HG02763 (cell line): ENCODE data around the gene RBMS1.
"Not testable (repeated sequence)": the region's sequence is repeated elsewhere in the genome, so short reads cannot be mapped to it uniquely, and the experiment has no call there.

ENCODE experiments used
- ATAC-seq: cut with Tn5 transposase; IDR thresholded peaks from one replicate; pipeline ENCODE4 v1.9.1; 2021; ENCODE audit warnings: mild to moderate bottlenecking, moderate library complexity; ENCODE audit not compliant: unreplicated experiment

RBMS1 gene

DNA sequence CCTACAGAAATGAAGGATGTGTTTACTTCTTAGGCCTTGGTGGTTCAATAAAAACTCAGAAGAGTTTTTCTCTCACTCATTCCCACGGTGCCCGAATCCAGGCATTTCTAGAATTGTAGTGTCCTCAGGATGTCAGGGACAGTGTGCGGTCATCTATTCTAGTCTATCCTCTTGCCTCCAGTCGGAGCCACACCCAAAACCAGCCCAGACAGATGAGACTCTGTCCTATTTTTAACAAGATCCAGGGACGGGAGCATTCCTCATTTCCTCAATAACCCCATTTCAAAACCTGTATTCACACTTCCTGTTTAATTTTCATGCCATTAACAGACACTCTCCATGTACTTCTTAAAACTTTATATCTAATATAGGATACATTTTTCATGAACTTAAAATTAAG, 11.6 kb upstream of the RBMS1 start:
- no peak for ATAC-seq

GRCh38 chr2:160502478-160502877, 8.9 kb upstream of the RBMS1 start:
- ATAC-seq: no peak

DNA sequence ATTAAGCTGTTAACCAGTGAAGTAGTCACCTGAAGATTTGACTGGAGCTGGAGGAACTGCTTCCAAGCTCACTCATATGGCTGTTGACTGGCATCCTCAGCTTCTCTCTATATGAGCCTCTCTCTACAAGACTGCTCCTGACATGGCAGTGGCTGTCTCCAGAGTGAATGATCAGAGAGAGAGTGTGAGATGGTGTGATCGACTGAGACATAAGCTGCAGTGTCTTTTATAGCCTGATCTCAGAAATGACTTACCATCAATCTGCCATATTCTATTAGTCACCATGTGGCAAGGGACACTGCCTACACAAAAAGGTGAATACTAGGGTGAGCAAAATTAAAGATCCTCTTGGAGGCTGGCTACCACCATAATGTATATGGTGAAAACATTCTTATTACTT, 7.8 kb upstream of the RBMS1 start:
- no peak for ATAC-seq

GRCh38 chr2:160499865-160500264, 6.3 kb upstream of the RBMS1 start:
- ATAC-seq: no peak

- no peak for ATAC-seq
Measured at GRCh38 chr2:160498137-160498536, 4.5 kb upstream of the RBMS1 start.

- no peak for ATAC-seq
Measured at GRCh38 chr2:160494201-160494644, 616 bp upstream of the RBMS1 start.

- no peak for ATAC-seq
Measured at GRCh38 chr2:160492401-160493226, 993 bp downstream of the RBMS1 start.

DNA sequence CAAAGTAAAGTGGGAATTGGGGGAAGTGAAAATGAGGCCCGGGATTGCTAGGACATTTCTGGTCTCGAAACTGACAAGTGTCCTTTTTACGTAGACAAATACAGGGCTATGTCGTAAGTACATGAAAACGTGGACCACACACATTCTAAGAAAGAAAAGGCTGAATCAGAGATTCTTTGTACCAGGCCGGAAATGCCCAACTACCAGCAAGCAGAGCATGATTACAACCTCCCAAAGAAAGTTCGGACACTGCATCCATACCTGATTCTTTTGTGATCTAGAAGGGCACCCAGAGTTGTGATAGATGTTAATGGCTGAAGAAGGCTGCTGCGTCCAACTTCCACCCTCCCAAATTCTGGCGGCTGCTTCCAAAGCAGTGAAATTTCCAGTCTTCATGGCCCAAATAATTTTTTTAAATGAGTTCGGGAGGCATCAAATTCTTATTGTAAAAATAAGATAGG, 1.7 kb downstream of the RBMS1 start:
- no peak for ATAC-seq

DNA sequence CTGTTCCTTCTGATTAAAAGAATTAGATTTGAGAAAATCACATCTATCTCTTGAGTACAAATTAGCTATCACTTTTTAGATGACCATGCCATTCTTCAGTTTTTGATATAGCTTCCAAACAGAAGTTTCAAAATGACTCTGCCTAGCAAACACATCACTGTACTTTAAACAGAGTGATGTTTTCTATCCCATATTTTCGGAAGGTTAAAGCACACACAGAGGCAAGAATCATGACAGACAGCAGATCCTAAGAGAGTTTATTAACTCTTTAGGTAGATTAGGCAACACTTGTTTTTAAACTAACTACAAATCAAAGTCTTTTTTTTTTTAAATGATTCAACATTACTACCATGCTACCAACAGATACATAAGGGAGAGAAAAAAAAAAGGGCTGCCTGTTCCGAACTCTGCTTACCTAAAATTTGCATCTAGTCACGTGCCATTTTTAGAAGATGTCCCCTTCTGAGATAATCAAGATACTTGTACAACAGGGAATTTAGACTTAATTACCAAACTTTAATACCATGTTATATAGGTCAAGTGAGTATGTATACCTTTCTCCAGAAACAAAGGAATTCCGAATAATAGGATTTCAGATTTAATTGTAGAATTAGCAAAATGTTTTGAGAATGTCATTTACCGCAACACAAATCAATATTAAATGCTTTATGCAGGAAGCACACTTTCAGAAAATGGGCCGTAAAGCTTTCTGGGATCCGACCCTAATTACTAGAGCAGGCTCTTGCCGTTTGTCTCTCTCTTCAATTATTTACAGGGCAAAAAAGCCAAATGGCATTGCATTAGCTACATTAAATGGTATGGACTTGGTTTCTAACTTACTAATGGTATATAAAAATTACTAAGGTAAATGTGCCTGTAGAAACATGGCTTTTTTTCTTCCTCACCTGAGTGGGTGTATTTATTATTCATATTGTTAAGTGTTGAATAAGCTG, 2.6 kb downstream of the RBMS1 start:
- ATAC-seq: no peak

DNA sequence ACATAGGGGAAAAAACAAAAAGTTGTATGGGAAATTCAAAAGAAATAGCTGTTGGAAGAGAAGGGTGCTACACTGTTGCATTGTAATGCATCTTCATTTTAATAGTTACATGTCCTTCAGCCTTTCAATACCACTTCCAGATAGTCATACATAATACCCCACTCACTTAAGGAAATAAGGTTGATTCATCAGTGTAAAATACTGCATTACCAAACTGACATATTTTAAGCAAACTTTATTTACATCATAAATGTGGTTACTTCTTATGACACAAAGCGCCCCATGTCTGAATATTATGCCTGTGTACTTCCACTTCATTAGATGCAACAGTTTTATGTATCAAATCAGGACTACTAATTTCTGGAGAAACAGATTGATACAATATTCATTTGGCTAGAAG, 4.5 kb downstream of the RBMS1 start:
- ATAC-seq: no peak

GRCh38 chr2:160488289-160488688, 5.3 kb downstream of the RBMS1 start:
- ATAC-seq: not testable (repeated sequence)

- ATAC-seq: no peak
Measured at GRCh38 chr2:160486341-160486740, 7.3 kb downstream of the RBMS1 start.

DNA sequence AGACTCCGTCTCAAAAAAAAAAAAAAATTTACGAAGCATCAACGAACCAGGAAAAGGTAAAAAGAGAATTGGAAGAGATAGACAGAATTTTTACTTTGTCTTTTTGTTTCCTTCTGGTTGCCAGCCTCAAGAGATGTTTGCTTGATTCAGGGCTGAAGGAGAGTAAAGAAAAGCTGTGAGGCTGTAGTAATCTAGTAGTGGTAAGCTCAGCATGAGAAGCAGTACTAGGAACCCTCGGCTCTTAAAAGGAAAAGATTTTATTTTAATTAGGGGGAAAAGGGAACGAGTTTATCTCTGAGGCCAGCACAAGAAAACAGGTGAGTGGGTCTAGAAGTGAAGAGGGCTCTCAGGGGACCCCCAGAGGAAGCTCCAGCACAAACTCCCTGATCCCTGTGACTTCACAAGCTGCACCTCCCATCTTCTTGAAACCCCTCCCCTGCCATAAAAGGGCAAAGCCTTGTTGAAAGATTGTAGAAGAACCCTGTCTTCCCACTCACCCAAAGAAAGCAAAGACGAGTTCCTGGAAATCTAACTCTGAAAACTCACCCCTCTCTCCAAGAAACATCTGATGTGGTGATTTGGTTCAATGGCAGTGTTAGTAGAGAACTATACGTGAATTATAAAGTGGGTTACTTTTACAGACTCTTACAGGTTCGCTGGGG, 8.6 kb downstream of the RBMS1 start:
- ATAC-seq: no peak

DNA sequence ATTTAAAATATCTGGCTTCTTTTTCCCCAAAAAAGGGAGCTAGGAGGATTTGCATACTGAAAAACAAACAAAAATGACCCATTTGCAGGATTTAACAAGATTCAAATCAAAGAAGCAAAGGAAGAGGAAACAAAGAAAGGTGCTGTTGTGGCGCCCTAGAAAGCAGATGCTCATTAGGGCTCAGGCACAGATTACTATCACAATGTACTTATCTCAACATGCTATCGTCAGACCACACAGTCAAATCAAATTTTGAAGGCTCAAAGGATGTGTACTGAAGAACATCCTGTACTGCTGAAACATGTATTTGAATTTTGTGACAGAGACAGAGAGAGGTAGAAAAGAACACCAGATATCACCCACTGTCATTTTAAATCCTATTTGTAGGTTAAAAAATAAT, 10.9 kb downstream of the RBMS1 start:
- ATAC-seq: no peak

- no peak for ATAC-seq
Measured at GRCh38 chr2:160479269-160479668, 14.3 kb downstream of the RBMS1 start.

DNA sequence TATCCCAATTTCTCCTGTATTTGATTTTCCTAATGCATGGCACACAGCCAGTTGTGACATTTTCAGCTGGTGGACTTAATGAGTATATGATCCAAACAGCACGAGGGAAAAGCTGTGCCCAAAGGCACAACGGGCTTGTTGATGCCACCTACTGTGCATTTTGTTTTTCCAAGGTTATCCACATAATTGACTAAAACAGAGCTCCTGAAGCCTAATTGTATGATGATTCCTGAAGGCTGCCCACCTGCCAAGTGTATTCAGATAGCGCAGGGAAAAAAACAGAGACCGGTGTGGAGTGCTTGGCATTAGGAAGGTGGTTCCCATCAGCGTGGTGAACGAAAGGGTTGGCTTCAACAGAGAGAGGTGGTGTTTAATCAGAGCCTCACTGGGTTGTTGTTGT, 14.9 kb downstream of the RBMS1 start:
- no peak for ATAC-seq

- no peak for ATAC-seq
Measured at GRCh38 chr2:160477032-160477431, 16.6 kb downstream of the RBMS1 start.

DNA sequence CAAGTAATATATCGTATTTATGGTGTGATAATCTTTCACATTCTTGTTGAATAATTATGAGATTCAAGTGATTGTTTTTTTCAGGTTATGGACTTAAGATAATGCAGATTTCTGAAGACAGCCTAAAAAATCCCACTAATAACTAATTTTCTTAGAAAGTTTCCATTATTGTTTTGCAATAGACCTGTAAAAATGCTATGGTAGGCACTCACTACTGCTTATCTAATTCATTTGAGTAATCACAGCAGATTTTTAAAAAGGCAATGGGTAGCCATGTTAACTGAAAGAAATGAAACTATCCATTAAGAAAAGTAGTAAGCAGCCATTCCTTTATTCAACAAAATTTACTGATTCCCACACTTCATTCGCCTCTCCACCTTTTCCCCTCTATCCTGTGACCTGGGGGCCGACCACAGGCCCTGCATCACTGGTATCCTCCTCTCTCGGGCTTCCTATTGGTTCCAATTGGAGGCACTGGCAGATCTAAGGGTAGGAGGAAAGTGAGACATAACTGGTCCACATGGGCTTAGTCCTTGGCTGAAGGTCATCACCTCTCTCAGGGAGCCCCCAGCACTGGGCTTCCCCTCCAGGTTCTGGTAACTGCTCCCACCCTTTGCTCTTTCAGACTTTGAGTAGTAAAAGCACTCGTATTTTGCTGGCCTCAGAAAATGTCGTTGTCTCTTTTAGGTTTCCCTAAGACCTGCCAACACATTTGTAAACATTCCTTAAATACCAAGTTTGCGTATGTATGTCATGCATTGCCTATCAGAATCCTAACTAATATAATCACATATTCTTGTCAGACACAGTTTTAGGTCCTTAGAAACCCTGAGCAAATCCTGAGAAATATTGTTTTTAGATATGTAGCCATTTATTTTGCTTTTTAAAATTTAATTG, 18.5 kb downstream of the RBMS1 start:
- ATAC-seq: no peak

DNA sequence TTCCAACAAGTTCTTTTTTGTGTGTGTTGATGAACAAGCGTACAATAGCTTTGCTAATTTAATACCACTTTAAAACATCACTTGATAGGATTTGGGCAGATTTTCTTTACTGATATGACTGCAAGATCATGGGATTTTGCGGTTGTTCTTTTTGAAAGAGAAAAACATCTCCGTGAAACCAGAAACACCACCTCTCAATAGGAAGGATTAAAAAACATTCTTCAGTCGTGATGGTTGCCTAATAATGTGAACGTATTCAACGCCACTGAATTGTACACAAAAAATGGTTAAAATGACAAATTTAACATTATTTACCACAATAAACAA, 19.3 kb downstream of the RBMS1 start:
- no peak for ATAC-seq
